Stimulated activated CD8-positive, alpha-beta memory T cell treated with anti-CD3 and anti-CD28 coated beads, Interleukin-12 subunit alpha, Interleukin-12 subunit beta, amount 100 ng/mL, for 1 hour (primary cell): ENCODE data around the gene MIB1.
"Not testable (repeated sequence)": the region's sequence is repeated elsewhere in the genome, so short reads cannot be mapped to it uniquely, and the experiment has no call there.

Source experiments
- DNase-seq: peaks from one replicate; pipeline ENCODE4 v3.0.0-alpha.2; 2020; ENCODE audit warnings: low read depth

The MIB1 gene

GRCh38 chr18:21743166-21743832 lies 2.7 kb downstream of the MIB1 start:
- no peak for DNase-seq

GRCh38 chr18:21745231-21745630 lies 4.6 kb downstream of the MIB1 start:
- no peak for DNase-seq

GRCh38 chr18:21747268-21747667 lies 6.7 kb downstream of the MIB1 start:
- DNase-seq = no peak

- no peak for DNase-seq
Observed at GRCh38 chr18:21747764-21748693, 7.4 kb downstream of the MIB1 start.

- no peak for DNase-seq
Observed at GRCh38 chr18:21757833-21758232, 17.2 kb downstream of the MIB1 start.

- DNase-seq = no peak
Observed at GRCh38 chr18:21759836-21760235, 19.2 kb downstream of the MIB1 start.

- no peak for DNase-seq
Observed at GRCh38 chr18:21760321-21760720, 19.7 kb downstream of the MIB1 start.

- DNase-seq = no peak
Observed at GRCh38 chr18:21761471-21762115, 21.0 kb downstream of the MIB1 start.

- DNase-seq = no peak
Observed at GRCh38 chr18:21762181-21762772, 21.7 kb downstream of the MIB1 start.

- DNase-seq = no peak
Observed at GRCh38 chr18:21763846-21764646, 23.5 kb downstream of the MIB1 start.

- DNase-seq = no peak
Observed at GRCh38 chr18:21769206-21769605, 28.6 kb downstream of the MIB1 start.

GRCh38 chr18:21774722-21775121 lies 34.1 kb downstream of the MIB1 start:
- no peak for DNase-seq

- DNase-seq = no peak
Observed at GRCh38 chr18:21777814-21778213, 37.2 kb downstream of the MIB1 start.

GRCh38 chr18:21786526-21786925 lies 45.9 kb downstream of the MIB1 start:
- DNase-seq = no peak

- not testable (repeated sequence) for DNase-seq
Observed at GRCh38 chr18:21796089-21796488, 55.5 kb downstream of the MIB1 start.

GRCh38 chr18:21798126-21798525 lies 57.5 kb downstream of the MIB1 start:
- DNase-seq = no peak

- DNase-seq = no peak
Observed at GRCh38 chr18:21799721-21800120, 59.1 kb downstream of the MIB1 start.

- no peak for DNase-seq
Observed at GRCh38 chr18:21803495-21803894, 62.9 kb downstream of the MIB1 start.

GRCh38 chr18:21805771-21806366 lies 65.3 kb downstream of the MIB1 start:
- no peak for DNase-seq

- DNase-seq = no peak
Observed at GRCh38 chr18:21808185-21808584, 67.6 kb downstream of the MIB1 start.

- no peak for DNase-seq
Observed at GRCh38 chr18:21809725-21810124, 69.1 kb downstream of the MIB1 start.
